Fibroblast of skin of scalp (primary cell): ENCODE data around the gene MYO7A.

Experiments used
- DNase-seq: peaks from one replicate; pipeline ENCODE4 v3.0.0-alpha.2; 2013

The MYO7A gene

GRCh38 chr11:77187776-77188632, 60.0 kb downstream of the MYO7A start:
- peak; percentile 70 for DNase-seq

GRCh38 chr11:77188633-77189491, 60.8 kb downstream of the MYO7A start:
- no peak for DNase-seq

GRCh38 chr11:77189588-77190210, 61.7 kb downstream of the MYO7A start:
- DNase-seq = no peak

- no peak for DNase-seq
Measured at GRCh38 chr11:77190331-77191075, 62.5 kb downstream of the MYO7A start.

- DNase-seq = no peak
Measured at GRCh38 chr11:77191429-77191822, 63.4 kb downstream of the MYO7A start.

- DNase-seq = peak; percentile 13
Measured at GRCh38 chr11:77191823-77192495, 63.9 kb downstream of the MYO7A start.

GRCh38 chr11:77193167-77193566, 65.1 kb downstream of the MYO7A start:
- DNase-seq = no peak

GRCh38 chr11:77193911-77194830, 66.1 kb downstream of the MYO7A start:
- no peak for DNase-seq

GRCh38 chr11:77195071-77195755, 67.2 kb downstream of the MYO7A start:
- no peak for DNase-seq

GRCh38 chr11:77196961-77197360, 68.9 kb downstream of the MYO7A start:
- DNase-seq = no peak

GRCh38 chr11:77197626-77198320, 69.7 kb downstream of the MYO7A start:
- DNase-seq = no peak

- DNase-seq = no peak
Measured at GRCh38 chr11:77198440-77198849, 70.4 kb downstream of the MYO7A start.

GRCh38 chr11:77199137-77199745, 71.2 kb downstream of the MYO7A start:
- DNase-seq = no peak

GRCh38 chr11:77200351-77201268, 72.6 kb downstream of the MYO7A start:
- no peak for DNase-seq

GRCh38 chr11:77201370-77201769, 73.3 kb downstream of the MYO7A start:
- no peak for DNase-seq

- no peak for DNase-seq
Measured at GRCh38 chr11:77201991-77202841, 74.2 kb downstream of the MYO7A start.
